ENCODE measurements around the gene THTPA.
A peak's percentile ranks its signal among the peaks of the same experiment; 100 is the strongest.
"Not testable (repeated sequence)": the region's sequence is repeated elsewhere in the genome, so short reads cannot be mapped to it uniquely, and the experiment has no call there.

THTPA gene

GRCh38 chr14:23568600-23569331 lies 12.7 kb downstream of the THTPA start:
- DNase-seq, result peak; percentile 16

GRCh38 chr14:23569443-23570151 lies 13.5 kb downstream of the THTPA start:
- DNase-seq, result no peak

GRCh38 chr14:23570806-23571483 lies 14.9 kb downstream of the THTPA start:
- no peak for DNase-seq

GRCh38 chr14:23571701-23572523 lies 15.8 kb downstream of the THTPA start:
- no peak for DNase-seq

GRCh38 chr14:23572524-23572828 lies 16.4 kb downstream of the THTPA start:
- no peak for DNase-seq

- DNase-seq, result no peak
Observed at GRCh38 chr14:23572836-23573235, 16.8 kb downstream of the THTPA start.

GRCh38 chr14:23573384-23574015 lies 17.4 kb downstream of the THTPA start:
- no peak for DNase-seq

GRCh38 chr14:23577004-23577681 lies 21.1 kb downstream of the THTPA start:
- DNase-seq, result no peak

- DNase-seq, result no peak
Observed at GRCh38 chr14:23577710-23578392, 21.8 kb downstream of the THTPA start.

GRCh38 chr14:23578560-23579310 lies 22.7 kb downstream of the THTPA start, which contains the start of gene JPH4:
Gene JPH4, minus strand, starts transcription at chr14:23578790. Its CDS starts 1,337 bp downstream, at chr14:23577453.
- DNase-seq, result no peak

- no peak for DNase-seq
Observed at GRCh38 chr14:23579311-23579630, 23.2 kb downstream of the THTPA start.

GRCh38 chr14:23579739-23580138 lies 23.7 kb downstream of the THTPA start:
- no peak for DNase-seq

GRCh38 chr14:23580152-23580926 lies 24.3 kb downstream of the THTPA start:
- no peak for DNase-seq

GRCh38 chr14:23580948-23581281 lies 24.8 kb downstream of the THTPA start:
- DNase-seq, result no peak

- DNase-seq, result no peak
Observed at GRCh38 chr14:23582906-23583760, 27.1 kb downstream of the THTPA start.

GRCh38 chr14:23583761-23584526 lies 27.9 kb downstream of the THTPA start:
- DNase-seq, result not testable (repeated sequence)

- not testable (repeated sequence) for DNase-seq
Observed at GRCh38 chr14:23584527-23585203, 28.6 kb downstream of the THTPA start.
